DMS153 (cell line): ENCODE data around the gene DNAJC1.
"Not testable (repeated sequence)": the region's sequence is repeated elsewhere in the genome, so short reads cannot be mapped to it uniquely, and the experiment has no call there.

ENCODE experiments used
- DNase-seq: peaks from one replicate; lab custom pipeline; 2025; lab: John Stamatoyannopoulos, UW

DNAJC1 gene

GRCh38 chr10:21724687-21725367 lies 278.7 kb downstream of the DNAJC1 start:
- peak; percentile 90 for DNase-seq

GRCh38 chr10:21724020-21724589 lies 279.4 kb downstream of the DNAJC1 start:
- no peak for DNase-seq

GRCh38 chr10:21722209-21722608 lies 281.3 kb downstream of the DNAJC1 start:
- no peak for DNase-seq

- no peak for DNase-seq
Observed at GRCh38 chr10:21721000-21721665, 282.4 kb downstream of the DNAJC1 start.

GRCh38 chr10:21720090-21720489 lies 283.4 kb downstream of the DNAJC1 start:
- no peak for DNase-seq

- DNase-seq: no peak
Observed at GRCh38 chr10:21719502-21719901, 284.0 kb downstream of the DNAJC1 start.

GRCh38 chr10:21717437-21718054 lies 286.0 kb downstream of the DNAJC1 start:
- not testable (repeated sequence) for DNase-seq

- no peak for DNase-seq
Observed at GRCh38 chr10:21715531-21716195, 287.9 kb downstream of the DNAJC1 start.

GRCh38 chr10:21712975-21713374 lies 290.6 kb downstream of the DNAJC1 start:
- no peak for DNase-seq

- DNase-seq: no peak
Observed at GRCh38 chr10:21707498-21707897, 296.0 kb downstream of the DNAJC1 start.
